Measurements from ENCODE around the gene SYNDIG1.

The SYNDIG1 gene

DNA sequence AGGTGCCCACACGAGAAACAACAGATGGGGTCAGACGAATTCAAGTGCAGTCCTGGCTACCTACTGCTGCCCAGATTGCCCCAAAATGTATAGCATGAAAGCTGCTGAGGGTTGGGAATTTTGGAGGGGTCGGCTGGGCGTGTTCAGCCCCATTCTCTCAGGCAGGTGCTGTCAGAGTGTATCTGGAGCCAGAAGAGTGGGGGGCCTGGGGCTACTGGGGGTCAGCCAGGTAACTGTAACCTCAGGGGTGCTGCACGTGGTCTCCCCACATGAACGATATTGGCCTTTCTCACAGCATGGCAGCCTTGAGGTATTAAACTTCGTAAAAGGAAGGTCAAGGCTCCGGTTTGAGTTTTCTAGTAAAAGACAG, 14.6 kb downstream of the SYNDIG1 start:
- no peak overlapping the region for H3K18ac ChIP-seq (ENCODE audit: low read length)
- no peak overlapping the region for H4K91ac ChIP-seq (ENCODE audit: low read depth, low read length)
- WGBS (ENCODE audit: extremely low coverage, insufficient coverage, insufficient read length): no CpG with 5 or more reads among the region's 8 CpGs
- H3K4ac ChIP-seq (ENCODE audit: low read depth, low read length): no peak overlapping the region
- no peak overlapping the region for H4K8ac ChIP-seq (ENCODE audit: low read depth, low read length)
- H3K79me2 ChIP-seq (ENCODE audit: control insufficient read depth, insufficient read depth, low read length, poor library complexity): no peaks in the 10 kb centered on the region
- no peak overlapping the region for H4K12ac ChIP-seq (ENCODE audit: low read depth, low read length)
- no peaks in the 10 kb centered on the region for H3K27me3 ChIP-seq (ENCODE audit: insufficient read depth, low read length)
- no peak overlapping the region for H3K4me3 ChIP-seq (ENCODE audit: low read depth, low read length)
- H3K79me1 ChIP-seq (ENCODE audit: low read length): no peaks in the 10 kb centered on the region
- no peak overlapping the region for H2BK120ac ChIP-seq (ENCODE audit: insufficient read depth, low read length, poor library complexity)
- H3K27ac ChIP-seq (ENCODE audit: low read depth, low read length): no peak overlapping the region
- H3K4me2 ChIP-seq (ENCODE audit: low read length): no peak overlapping the region
- no peak overlapping the region for H3K23ac ChIP-seq (ENCODE audit: low read length)
- no peak overlapping the region for H3K9ac ChIP-seq (ENCODE audit: low read length)
- peaks cover 3% of the 10 kb centered on the region for H3K9me3 ChIP-seq (ENCODE audit: insufficient read depth, low read depth, low read length)
- H3K4me1 ChIP-seq (ENCODE audit: control insufficient read depth in 1 of 2, insufficient read depth in 2 of 2, low read length in 2 of 2): no peaks in the 10 kb centered on the region
- no peak overlapping the region for H2AK5ac ChIP-seq (ENCODE audit: low read length)
- no peak overlapping the region for H2AFZ ChIP-seq (ENCODE audit: insufficient read depth, low read length, poor library complexity)
- no peak overlapping the region for H2BK5ac ChIP-seq (ENCODE audit: low read depth, low read length, poor library complexity)
- DNase-seq: no peak
- no peak overlapping the region for H3K14ac ChIP-seq (ENCODE audit: low read length)
- no peak overlapping the region for H2BK12ac ChIP-seq (ENCODE audit: low read length)
- peaks cover 0 to 1% of the 10 kb centered on the region in 2 experiments for H3K36me3 ChIP-seq (ENCODE audit: control insufficient read depth in 1 of 2, insufficient read depth in 2 of 2, low read length in 2 of 2)

DNA sequence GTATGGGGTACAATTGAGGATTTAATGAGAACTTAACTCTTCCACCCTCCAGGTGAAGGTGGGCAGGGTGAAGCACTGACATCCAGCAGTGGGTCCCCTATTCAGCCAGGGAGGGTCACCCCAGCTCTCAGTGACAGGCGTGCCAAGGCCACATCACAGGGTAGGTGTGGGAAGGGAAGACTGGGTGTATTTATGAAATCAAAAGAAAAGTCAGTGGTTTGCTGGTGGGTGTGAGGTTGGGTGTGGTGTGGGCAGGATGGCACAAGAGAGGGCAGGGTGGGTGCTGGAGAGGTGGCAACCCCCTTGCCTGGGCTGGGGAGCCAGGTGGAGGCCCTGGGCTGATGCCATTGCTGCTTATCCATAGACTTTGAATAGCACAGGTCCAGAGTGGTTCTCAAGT, 16.6 kb downstream of the SYNDIG1 start:
- Histone ChIP-seq H3K4me2 (ENCODE audit: low read length) (no peak overlapping the region), H3K23ac (ENCODE audit: low read length) (no peak overlapping the region), H3K36me3 (ENCODE audit: control insufficient read depth in 1 of 2, insufficient read depth in 2 of 2, low read length in 2 of 2) (peaks cover 0 to 4% of the 10 kb centered on the region in 2 experiments), H3K79me1 (ENCODE audit: low read length) (no peaks in the 10 kb centered on the region), H2AFZ (ENCODE audit: insufficient read depth, low read length, poor library complexity) (no peak overlapping the region), H3K4ac (ENCODE audit: low read depth, low read length) (no peak overlapping the region), H3K79me2 (ENCODE audit: control insufficient read depth, insufficient read depth, low read length, poor library complexity) (no peaks in the 10 kb centered on the region), H2BK12ac (ENCODE audit: low read length) (no peak overlapping the region), H3K9ac (ENCODE audit: low read length) (no peak overlapping the region), H4K91ac (ENCODE audit: low read depth, low read length) (no peak overlapping the region), H3K27ac (ENCODE audit: low read depth, low read length) (no peak overlapping the region), H3K14ac (ENCODE audit: low read length) (no peak overlapping the region), H2BK5ac (ENCODE audit: low read depth, low read length, poor library complexity) (no peak overlapping the region), H3K27me3 (ENCODE audit: insufficient read depth, low read length) (no peaks in the 10 kb centered on the region), H3K18ac (ENCODE audit: low read length) (no peak overlapping the region), H3K4me1 (ENCODE audit: control insufficient read depth in 1 of 2, insufficient read depth in 2 of 2, low read length in 2 of 2) (no peaks in the 10 kb centered on the region), H4K8ac (ENCODE audit: low read depth, low read length) (no peak overlapping the region), H2AK5ac (ENCODE audit: low read length) (no peak overlapping the region), H4K12ac (ENCODE audit: low read depth, low read length) (no peak overlapping the region), H2BK120ac (ENCODE audit: insufficient read depth, low read length, poor library complexity) (no peak overlapping the region), H3K4me3 (ENCODE audit: low read depth, low read length) (no peak overlapping the region), H3K9me3 (ENCODE audit: insufficient read depth, low read depth, low read length) (peaks cover 4% of the 10 kb centered on the region)
- WGBS (ENCODE audit: extremely low coverage, insufficient coverage, insufficient read length): no CpG with 5 or more reads among the region's 1 CpG
- DNase-seq: no peak

DNA sequence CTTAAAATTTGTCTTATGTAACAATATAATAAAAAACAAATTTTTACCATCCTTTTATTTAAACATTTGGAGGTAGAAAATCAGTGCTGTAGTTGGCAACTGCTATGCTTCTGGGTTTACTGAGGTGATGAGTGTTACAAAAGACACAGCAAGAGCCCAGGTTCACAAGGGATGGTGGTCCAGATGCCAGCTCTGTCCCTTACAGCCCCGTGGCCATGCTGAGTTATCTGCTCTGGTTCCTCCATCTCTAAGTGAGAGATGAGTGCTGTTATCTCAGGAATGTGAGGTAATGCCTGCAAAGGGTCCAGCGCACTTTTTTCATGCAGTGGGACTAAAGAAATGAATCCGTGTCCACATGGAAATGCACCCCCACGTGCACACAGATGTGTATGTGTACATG, 17.8 kb downstream of the SYNDIG1 start:
- Histone ChIP-seq H3K4me1 (ENCODE audit: control insufficient read depth in 1 of 2, insufficient read depth in 2 of 2, low read length in 2 of 2) (no peaks in the 10 kb centered on the region), H3K79me2 (ENCODE audit: control insufficient read depth, insufficient read depth, low read length, poor library complexity) (no peaks in the 10 kb centered on the region), H2AFZ (ENCODE audit: insufficient read depth, low read length, poor library complexity) (no peak overlapping the region), H3K4me3 (ENCODE audit: low read depth, low read length) (no peak overlapping the region), H3K14ac (ENCODE audit: low read length) (no peak overlapping the region), H2AK5ac (ENCODE audit: low read length) (no peak overlapping the region), H3K36me3 (ENCODE audit: control insufficient read depth in 1 of 2, insufficient read depth in 2 of 2, low read length in 2 of 2) (peaks cover 0 to 4% of the 10 kb centered on the region in 2 experiments), H3K4ac (ENCODE audit: low read depth, low read length) (no peak overlapping the region), H4K8ac (ENCODE audit: low read depth, low read length) (no peak overlapping the region), H3K27me3 (ENCODE audit: insufficient read depth, low read length) (no peaks in the 10 kb centered on the region), H2BK5ac (ENCODE audit: low read depth, low read length, poor library complexity) (no peak overlapping the region), H2BK120ac (ENCODE audit: insufficient read depth, low read length, poor library complexity) (no peak overlapping the region), H3K23ac (ENCODE audit: low read length) (no peak overlapping the region), H3K9ac (ENCODE audit: low read length) (no peak overlapping the region), H3K18ac (ENCODE audit: low read length) (no peak overlapping the region), H3K9me3 (ENCODE audit: insufficient read depth, low read depth, low read length) (peaks cover 4% of the 10 kb centered on the region), H4K91ac (ENCODE audit: low read depth, low read length) (no peak overlapping the region), H3K4me2 (ENCODE audit: low read length) (no peak overlapping the region), H4K12ac (ENCODE audit: low read depth, low read length) (no peak overlapping the region), H3K27ac (ENCODE audit: low read depth, low read length) (no peak overlapping the region), H2BK12ac (ENCODE audit: low read length) (no peak overlapping the region), H3K79me1 (ENCODE audit: low read length) (no peaks in the 10 kb centered on the region)
- no peak for DNase-seq
- no CpG with 5 or more reads among the region's 4 CpGs for WGBS (ENCODE audit: extremely low coverage, insufficient coverage, insufficient read length)

GRCh38 chr20:24487648-24488047, 18.2 kb downstream of the SYNDIG1 start:
- DNase-seq: no peak
- no peak overlapping the region for H2BK5ac ChIP-seq (ENCODE audit: low read depth, low read length, poor library complexity)
- H3K4me1 ChIP-seq (ENCODE audit: control insufficient read depth in 1 of 2, insufficient read depth in 2 of 2, low read length in 2 of 2): no peaks in the 10 kb centered on the region
- H2BK120ac ChIP-seq (ENCODE audit: insufficient read depth, low read length, poor library complexity): no peak overlapping the region
- no peak overlapping the region for H3K23ac ChIP-seq (ENCODE audit: low read length)
- H3K27ac ChIP-seq (ENCODE audit: low read depth, low read length): no peak overlapping the region
- no peak overlapping the region for H2AFZ ChIP-seq (ENCODE audit: insufficient read depth, low read length, poor library complexity)
- no peaks in the 10 kb centered on the region for H3K79me2 ChIP-seq (ENCODE audit: control insufficient read depth, insufficient read depth, low read length, poor library complexity)
- no peak overlapping the region for H4K8ac ChIP-seq (ENCODE audit: low read depth, low read length)
- H2AK5ac ChIP-seq (ENCODE audit: low read length): no peak overlapping the region
- peaks cover 4% of the 10 kb centered on the region for H3K9me3 ChIP-seq (ENCODE audit: insufficient read depth, low read depth, low read length)
- H3K79me1 ChIP-seq (ENCODE audit: low read length): no peaks in the 10 kb centered on the region
- no peaks in the 10 kb centered on the region for H3K27me3 ChIP-seq (ENCODE audit: insufficient read depth, low read length)
- H3K18ac ChIP-seq (ENCODE audit: low read length): no peak overlapping the region
- no peak overlapping the region for H3K4ac ChIP-seq (ENCODE audit: low read depth, low read length)
- H3K4me2 ChIP-seq (ENCODE audit: low read length): no peak overlapping the region
- no peak overlapping the region for H2BK12ac ChIP-seq (ENCODE audit: low read length)
- H3K14ac ChIP-seq (ENCODE audit: low read length): no peak overlapping the region
- no CpG with 5 or more reads among the region's 7 CpGs for WGBS (ENCODE audit: extremely low coverage, insufficient coverage, insufficient read length)
- H3K4me3 ChIP-seq (ENCODE audit: low read depth, low read length): no peak overlapping the region
- H4K12ac ChIP-seq (ENCODE audit: low read depth, low read length): no peak overlapping the region
- H3K36me3 ChIP-seq (ENCODE audit: control insufficient read depth in 1 of 2, insufficient read depth in 2 of 2, low read length in 2 of 2): peaks cover 0 to 4% of the 10 kb centered on the region in 2 experiments
- H4K91ac ChIP-seq (ENCODE audit: low read depth, low read length): no peak overlapping the region
- H3K9ac ChIP-seq (ENCODE audit: low read length): no peak overlapping the region
